Activated gamma-delta T cell treated with anti-CD3 and anti-CD28 coated beads, Interleukin-2, amount 50 U/mL, for 16 hours (primary cell): ENCODE data around the gene NLRP14.

ENCODE experiments used
- DNase-seq: peaks from one replicate; pipeline ENCODE4 v3.0.0-alpha.2; 2020; ENCODE audit warnings: low read depth

NLRP14 gene

DNA sequence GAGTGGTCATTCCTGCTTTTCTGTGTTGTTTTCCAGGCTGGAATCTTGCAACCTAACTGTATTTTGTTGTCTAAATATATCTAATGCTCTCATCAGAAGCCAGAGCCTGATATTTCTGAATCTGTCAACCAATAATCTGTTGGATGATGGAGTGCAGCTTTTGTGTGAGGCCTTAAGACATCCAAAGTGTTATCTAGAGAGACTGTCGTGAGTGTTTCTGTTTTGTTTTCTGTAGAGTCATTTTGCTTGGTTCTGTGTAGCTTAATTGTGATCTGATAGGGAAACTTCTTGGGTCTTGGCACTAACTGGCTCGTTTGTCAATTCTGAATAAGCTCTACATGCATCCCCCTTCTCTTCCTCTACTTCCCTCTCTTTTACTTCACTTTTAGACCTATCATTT, 37.4 kb downstream of the NLRP14 start:
- no peak for DNase-seq

DNA sequence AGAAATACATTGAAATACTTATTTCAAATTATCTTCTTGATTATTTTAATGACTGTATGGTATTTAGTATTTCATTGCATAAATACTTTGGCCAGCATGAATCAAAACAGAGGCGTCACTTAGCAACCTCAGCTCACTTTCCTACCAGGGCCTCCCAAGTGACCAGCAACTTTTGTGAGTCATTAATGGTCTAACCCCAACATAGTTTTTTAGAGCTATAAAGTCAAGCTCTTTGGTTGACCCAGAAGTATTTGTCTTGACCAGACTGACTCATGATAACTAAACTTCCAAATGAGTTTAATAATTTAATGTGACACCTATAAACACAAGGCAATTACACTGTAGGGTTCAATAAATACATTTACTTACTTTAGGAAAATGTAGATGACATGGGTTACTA, 40.6 kb downstream of the NLRP14 start:
- no peak for DNase-seq

DNA sequence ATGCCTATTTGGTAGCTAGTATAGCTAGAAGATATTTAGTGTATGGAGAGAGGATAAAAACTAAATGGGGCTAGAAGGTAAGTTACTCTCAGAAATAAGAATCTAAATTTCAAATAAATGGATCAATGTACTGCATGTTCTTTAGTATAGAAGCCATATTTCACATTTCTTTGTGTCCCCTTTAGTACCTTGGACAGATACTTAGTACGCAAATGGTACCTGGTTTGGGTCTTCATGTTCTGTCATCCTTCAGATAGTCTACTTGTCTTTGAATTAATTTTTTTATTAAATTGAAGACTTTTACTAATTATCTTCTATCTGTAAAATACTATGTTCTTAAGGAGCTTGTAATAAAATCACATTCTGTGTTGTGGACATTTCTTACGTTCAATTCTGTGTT, 42.3 kb downstream of the NLRP14 start:
- DNase-seq: no peak

DNA sequence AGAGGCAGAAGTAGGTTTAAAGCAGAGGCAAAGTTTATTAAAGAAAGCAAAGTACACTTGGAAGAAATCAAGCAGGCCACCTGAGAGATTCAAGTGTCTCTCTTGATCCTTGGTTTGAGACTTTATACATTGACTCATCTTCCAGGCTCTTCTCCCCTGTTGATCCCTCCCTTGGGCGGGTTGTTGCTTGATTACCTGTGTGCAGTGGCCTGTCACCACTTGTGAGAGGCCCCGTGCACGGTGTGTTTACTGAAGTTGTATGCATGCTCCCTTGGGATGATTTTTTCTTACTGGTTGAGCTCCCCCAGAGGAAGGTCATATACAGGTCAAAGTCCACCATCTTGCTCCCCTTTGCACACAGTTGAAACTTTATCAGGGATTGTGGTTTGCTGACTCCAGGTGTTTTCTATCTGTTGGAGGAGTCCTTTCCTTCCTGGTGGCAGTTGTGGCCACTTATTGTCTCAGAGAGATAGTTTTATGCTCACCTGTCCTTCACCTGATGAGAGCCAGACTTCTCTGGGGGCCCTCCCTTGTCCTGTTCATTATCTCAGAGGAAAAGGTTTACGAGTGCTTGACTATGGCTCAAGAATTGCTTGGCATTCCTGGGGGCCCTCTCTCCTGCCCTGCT, 52.2 kb downstream of the NLRP14 start:
- no peak for DNase-seq

GRCh38 chr11:7077101-7077500, 56.8 kb downstream of the NLRP14 start:
- DNase-seq: no peak

DNA sequence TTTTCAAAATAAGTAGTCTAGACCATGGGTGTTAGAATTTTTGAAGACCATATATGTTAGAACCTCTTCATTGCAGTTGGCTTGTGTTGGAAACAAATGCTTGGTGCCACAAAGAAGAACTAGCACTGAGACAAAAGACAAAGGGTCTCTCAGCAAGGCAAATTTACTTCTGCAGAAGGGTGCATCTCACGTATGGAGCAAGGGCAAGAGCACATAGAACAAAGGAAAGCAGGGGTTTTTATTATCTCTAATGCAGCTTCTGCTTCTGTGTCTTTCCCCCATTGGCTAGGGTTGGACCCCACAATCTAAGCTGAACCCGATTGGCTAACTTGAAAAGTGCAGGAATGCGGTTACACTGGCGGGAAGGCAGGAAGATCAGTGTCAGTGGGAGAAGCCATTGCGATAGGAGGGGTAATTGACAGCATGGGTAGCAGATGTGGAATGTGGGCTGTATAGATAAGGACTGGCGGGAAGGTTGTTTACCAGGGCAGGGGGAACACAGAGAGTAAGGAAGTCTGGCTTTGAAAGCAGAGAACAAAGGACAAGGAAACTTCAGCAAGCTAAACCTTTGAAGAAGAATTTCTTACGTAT, 59.4 kb downstream of the NLRP14 start:
- no peak for DNase-seq

GRCh38 chr11:7080900-7081299, 60.6 kb downstream of the NLRP14 start:
- no peak for DNase-seq

- DNase-seq: no peak
These were observed 61.2 kb downstream of the NLRP14 start for GRCh38 chr11:7081441-7081840.

DNA sequence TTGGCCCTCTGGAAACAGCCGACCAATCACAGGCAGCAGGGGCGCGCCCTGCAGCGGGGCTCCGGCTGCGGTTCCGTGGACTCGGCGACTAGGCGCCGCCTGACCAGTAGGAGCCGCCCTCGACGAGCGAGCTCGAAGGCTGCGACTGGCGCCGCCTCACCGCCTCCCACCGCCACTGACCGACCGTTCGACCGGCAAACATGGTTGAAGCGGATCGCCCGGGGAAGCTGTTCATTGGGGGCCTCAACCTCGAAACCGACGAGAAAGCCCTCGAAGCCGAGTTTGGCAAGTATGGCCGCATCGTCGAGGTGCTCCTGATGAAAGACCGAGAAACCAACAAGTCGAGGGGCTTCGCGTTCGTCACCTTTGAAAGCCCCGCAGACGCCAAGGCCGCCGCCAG, 68.6 kb downstream of the NLRP14 start, which contains the start of gene RBMXL2:
Gene RBMXL2 (plus strand): TSS at position 78 of the 400 bp plus-strand sequence. CDS start 123 bp downstream, at position 201.
- no peak for DNase-seq

DNA sequence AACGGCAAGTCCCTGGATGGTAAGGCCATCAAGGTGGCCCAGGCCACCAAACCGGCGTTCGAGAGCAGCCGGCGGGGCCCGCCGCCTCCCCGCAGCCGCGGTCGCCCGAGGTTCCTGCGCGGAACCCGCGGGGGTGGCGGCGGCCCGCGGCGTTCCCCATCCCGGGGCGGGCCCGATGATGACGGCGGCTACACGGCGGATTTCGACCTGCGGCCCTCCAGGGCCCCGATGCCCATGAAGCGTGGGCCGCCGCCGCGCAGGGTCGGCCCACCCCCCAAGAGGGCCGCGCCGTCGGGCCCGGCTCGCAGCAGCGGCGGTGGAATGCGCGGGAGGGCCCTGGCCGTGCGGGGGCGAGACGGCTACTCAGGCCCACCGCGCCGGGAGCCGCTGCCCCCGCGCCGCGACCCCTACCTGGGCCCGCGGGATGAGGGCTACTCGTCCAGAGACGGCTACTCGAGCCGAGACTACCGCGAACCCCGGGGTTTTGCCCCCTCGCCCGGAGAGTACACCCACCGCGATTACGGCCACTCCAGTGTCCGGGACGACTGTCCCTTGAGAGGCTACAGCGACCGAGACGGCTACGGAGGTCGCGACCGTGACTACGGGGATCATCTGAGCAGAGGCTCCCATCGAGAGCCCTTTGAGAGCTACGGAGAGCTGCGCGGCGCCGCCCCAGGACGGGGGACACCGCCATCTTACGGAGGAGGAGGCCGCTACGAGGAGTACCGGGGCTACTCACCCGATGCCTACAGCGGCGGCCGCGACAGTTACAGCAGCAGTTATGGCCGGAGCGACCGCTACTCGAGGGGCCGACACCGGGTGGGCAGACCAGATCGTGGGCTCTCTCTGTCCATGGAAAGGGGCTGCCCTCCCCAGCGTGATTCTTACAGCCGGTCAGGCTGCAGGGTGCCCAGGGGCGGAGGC, 69.3 kb downstream of the NLRP14 start:
- no peak for DNase-seq

DNA sequence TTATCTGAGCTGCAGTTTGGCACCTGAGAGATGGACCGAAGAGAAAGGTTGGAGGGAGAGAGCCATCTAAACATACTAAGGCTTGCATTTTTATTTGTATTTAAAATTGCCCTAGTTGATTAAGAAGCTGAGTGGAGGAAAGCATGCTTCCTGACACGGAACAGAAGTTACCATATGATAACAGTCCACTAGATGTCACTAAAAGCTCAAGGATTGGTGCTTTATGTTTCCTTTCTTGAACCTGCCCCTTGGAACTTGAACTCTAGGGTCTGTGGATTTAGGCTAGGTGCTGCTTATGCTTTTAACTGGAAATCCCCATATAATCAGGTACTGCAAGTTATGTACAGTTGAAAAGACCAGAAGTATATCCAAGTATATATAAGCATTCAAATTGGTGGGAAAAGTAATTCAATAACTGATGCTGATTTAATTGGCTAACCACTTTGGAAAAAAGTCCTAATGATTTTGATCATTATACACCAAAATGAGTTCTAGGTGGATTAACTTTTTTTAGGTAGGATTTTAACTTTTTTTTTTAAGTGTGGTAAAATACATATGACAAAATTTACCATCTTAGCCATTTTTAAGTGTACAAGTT, 78.1 kb downstream of the NLRP14 start:
- DNase-seq: no peak

GRCh38 chr11:7115780-7116179, 95.5 kb downstream of the NLRP14 start:
- no peak for DNase-seq

GRCh38 chr11:7116370-7116769, 96.1 kb downstream of the NLRP14 start:
- DNase-seq: no peak
